Endothelial cell of umbilical vein (primary cell): Measurements from ENCODE around the gene SHROOM2. TPM values are rescaled to one million over a fixed set of nuclear protein-coding genes. Genes with fewer than 3 reads are reported as not detected.

ENCODE experiments used
- BruUV-seq: library from RNA; stranded (reverse); fragments of 400-500 nt; replicated peaks from 2 replicates; lab custom pipeline; 2021; lab: Mats Ljungman, UMichigan
- CTCF ChIA-PET: fragments of 300-600, 350-600 bp; sonication (Branson Sonifier 250); formaldehyde crosslinking; loops from one replicate; lab custom pipeline; 2021; ENCODE audit warnings: antibody characterized with exemption, inconsistent platforms; lab: Charles Lee
- POLR2A ChIA-PET: fragments of 300-600, 350-600 bp; sonication (Branson Sonifier 250); formaldehyde crosslinking; loops from one replicate; lab custom pipeline; 2021; ENCODE audit warnings: antibody characterized with exemption, inconsistent platforms; lab: Charles Lee
- DNase-seq: peaks from one replicate; pipeline ENCODE4 v3.0.0-alpha.2; 2011; ENCODE audit warnings: low read depth, low spot score
- FAIRE-seq: peaks from 2 replicates; lab custom pipeline; 2011; peaks lifted over from hg19 to GRCh38; lab: Jason Lieb, UNC
- H2AFZ ChIP-seq: 2 replicates; pipeline ENCODE4 v1.6.0; 2012; ENCODE audit warnings: low read depth, low read length, control low read depth, inconsistent platforms
- H3K27ac ChIP-seq: 2 replicates; pipeline ENCODE4 v1.5.1; 2011; ENCODE audit warnings: low read depth, mild to moderate bottlenecking, control low read depth, low read length, moderate library complexity; ENCODE audit not compliant: insufficient read depth
- H3K27me3 ChIP-seq, 2 experiments: 2 replicates each; pipeline versions ENCODE4 v1.6.0 to v1.6.1; 2011; ENCODE audit warnings: low read length in 2 of 2, mixed read lengths in 1 of 2; ENCODE audit not compliant: control insufficient read depth in 2 of 2, insufficient read depth in 2 of 2
- H3K36me3 ChIP-seq, 2 experiments: 2 replicates in 1 of 2; 3 replicates in 1 of 2; pipeline ENCODE4 v1.5.1; 2011; ENCODE audit warnings: low read length in 2 of 2, mild to moderate bottlenecking in 1 of 2, moderate library complexity in 1 of 2; ENCODE audit not compliant: control insufficient read depth in 2 of 2, insufficient read depth in 2 of 2; ENCODE audit errors: extremely low read depth in 1 of 2
- H3K4me1 ChIP-seq: 3 replicates; pipeline ENCODE4 v1.5.1; 2011; ENCODE audit warnings: mild to moderate bottlenecking, low read length; ENCODE audit not compliant: control insufficient read depth, insufficient read depth; ENCODE audit errors: extremely low read depth
- H3K4me2 ChIP-seq: 2 replicates; pipeline ENCODE4 v1.6.1; 2011; ENCODE audit warnings: low read length, control low read depth, mixed read lengths; ENCODE audit not compliant: insufficient read depth
- H3K4me3 ChIP-seq, 3 experiments: fragments of 200-600 bp in 1 of 3; sonication (generic), shearing (Covaris generic) in 1 of 3; replicated peaks in 1 of 3; 2 replicates each; pipeline ENCODE4 v1.5.1; 2011 to 2016; ENCODE audit warnings: control low read depth in 3 of 3, low read length in 3 of 3, mild to moderate bottlenecking in 2 of 3, inconsistent platforms in 1 of 3, low read depth in 1 of 3, moderate library complexity in 1 of 3; ENCODE audit not compliant: insufficient read depth in 1 of 3
- H3K79me2 ChIP-seq: 2 replicates; pipeline ENCODE4 v1.6.0; 2012; ENCODE audit warnings: low read length, inconsistent platforms; ENCODE audit not compliant: control insufficient read depth, insufficient read depth
- H3K9ac ChIP-seq: replicated peaks from 2 replicates; pipeline ENCODE3; 2011; ENCODE audit warnings: low read length, control low read depth; ENCODE audit not compliant: insufficient read depth; ENCODE audit errors: extremely low read depth
- H3K9me1 ChIP-seq: replicated peaks from 3 replicates; pipeline ENCODE4 v1.6.0; 2011; ENCODE audit warnings: mild to moderate bottlenecking, low read length; ENCODE audit not compliant: control insufficient read depth, insufficient read depth; ENCODE audit errors: extremely low read depth
- H3K9me3 ChIP-seq: replicated peaks from 2 replicates; pipeline ENCODE4 v1.5.1; 2012; ENCODE audit warnings: low read length, inconsistent platforms; ENCODE audit not compliant: control insufficient read depth, insufficient read depth
- H4K20me1 ChIP-seq: replicated peaks from 2 replicates; pipeline ENCODE3; 2011; ENCODE audit warnings: mild to moderate bottlenecking, low read length; ENCODE audit not compliant: control insufficient read depth, insufficient read depth; ENCODE audit errors: extremely low read depth
- EZH2 ChIP-seq: IDR thresholded peaks from 2 replicates; pipeline ENCODE4 v1.6.1; 2012; ENCODE audit warnings: borderline replicate concordance, low read depth, mild to moderate bottlenecking, moderate library complexity, low read length, inconsistent platforms; ENCODE audit not compliant: severe bottlenecking
- FOS ChIP-seq: IDR thresholded peaks from 2 replicates; pipeline ENCODE4 v1.6.1; 2011; ENCODE audit warnings: mild to moderate bottlenecking, low read length, moderate library complexity, borderline replicate concordance; ENCODE audit not compliant: insufficient read depth
- MAX ChIP-seq: IDR thresholded peaks from 2 replicates; pipeline ENCODE4 v1.6.1; 2011; ENCODE audit not compliant: insufficient read depth, insufficient read length
- MYC ChIP-seq: IDR thresholded peaks from one replicate; pipeline ENCODE4 v1.6.1; 2011; ENCODE audit warnings: mild to moderate bottlenecking, low read depth, low read length
- POLR2A ChIP-seq: IDR thresholded peaks from 2 replicates; pipeline ENCODE4 v1.6.1; 2012; ENCODE audit warnings: low read depth, mild to moderate bottlenecking, control low read depth, low read length
- POLR2AphosphoS5 ChIP-seq: IDR thresholded peaks from 2 replicates; pipeline ENCODE4 v1.6.1; 2012; ENCODE audit warnings: low read depth, mild to moderate bottlenecking, control low read depth, low read length, moderate library complexity; ENCODE audit not compliant: insufficient read depth
- dilution Hi-C: fragments of 300-500 bp; cut with MboI; formaldehyde crosslinking; loops from one replicate; pipeline ENCODE4 v1.15.0; 2019; ENCODE audit warnings: low sequenced_read_pairs; ENCODE audit not compliant: extremely low pct_ligation_motif_present
- intact Hi-C: fragments of 100-400 bp; cut with micrococcal nuclease; formaldehyde crosslinking; loops from one replicate; pipeline ENCODE4 v1.10.0; 2022
- polyA plus RNA-seq, 4 experiments: library from polyadenylated mRNA; depleted of rRNA in 3 of 4; stranded (reverse) in 3 of 4; unstranded in 1 of 4; fragments of >200 nt; gene quantifications; 2 replicates each; pipeline versions ENCODE4 v1.2.1 to v1.2.3, GENCODE V29; 2011 to 2012; ENCODE audit warnings: missing spikeins in 1 of 4
- total RNA-seq: library from RNA; stranded (reverse); gene quantifications from 2 replicates; pipeline ENCODE4 v1.2.3, GENCODE V29; 2021

SHROOM2 gene
- total and polyA plus RNA-seq, 2 donors (not counting 3 experiments of a cell fraction or from before 2014, with no cell fraction given): 3.7 to 11.8 TPM

GRCh38 chrX:9765072-9765736 lies 21.0 kb upstream of the SHROOM2 start:
- BruUV-seq: TSS peak; percentile 13
- no peaks in the 10 kb centered on the region for H4K20me1 ChIP-seq
- no peaks in the 10 kb centered on the region for H3K9me3 ChIP-seq
- TF ChIP-seq MAX: no peak
- TF ChIP-seq MYC: no peak
- no peak for TF ChIP-seq POLR2A
- TF ChIP-seq FOS: no peak
- no peak for TF ChIP-seq EZH2
- TF ChIP-seq POLR2AphosphoS5: no peak
- H3K36me3 ChIP-seq: no peaks in the 10 kb centered on the region
- peak overlapping the region; percentile 37 for H3K9ac ChIP-seq
- no peaks in the 10 kb centered on the region for H3K27me3 ChIP-seq
- peak overlapping the region in 1 of 3 experiments; percentile 31 for H3K4me3 ChIP-seq
- no peaks in the 10 kb centered on the region for H3K79me2 ChIP-seq
- intact Hi-C loops: no loop called here
- H3K9me1 ChIP-seq: no peaks in the 10 kb centered on the region
- FAIRE-seq (no peak), DNase-seq (no peak)
- H3K4me1 ChIP-seq: peaks cover 18% of the 10 kb centered on the region
- dilution Hi-C loops: no loop called here
- ChIA-PET POLR2A (no interaction called here), CTCF (no interaction called here)
- H2AFZ ChIP-seq: peak overlapping the region; percentile 85
- no peak overlapping the region for H3K27ac ChIP-seq
- no peak overlapping the region for H3K4me2 ChIP-seq

- Histone ChIP-seq H3K27ac (no peak within 1 kb of the TSS), H3K4me2 (no peak within 1 kb of the TSS), H3K79me2 (no peaks in the 10 kb centered on the region), H2AFZ (peak within 1 kb of the TSS; percentile 85), H4K20me1 (no peaks in the 10 kb centered on the region), H3K9ac (peak within 1 kb of the TSS; percentile 37), H3K4me1 (peaks cover 21% of the 10 kb centered on the region), H3K27me3 (no peaks in the 10 kb centered on the region), H3K4me3 (peak within 1 kb of the TSS in 1 of 3 experiments; percentile 31), H3K9me1 (no peaks in the 10 kb centered on the region), H3K9me3 (no peaks in the 10 kb centered on the region), H3K36me3 (no peaks in the 10 kb centered on the region)
- no peak for TF ChIP-seq MYC
- intact Hi-C loops: no loop called here
- FAIRE-seq (no peak), DNase-seq (no peak)
- ChIA-PET POLR2A (no interaction called here), CTCF (interaction anchor here (0.6 kb wide), 1 partner anchor 13 kb away, joined by 3 read pairs; no protein-coding TSS in a partner anchor)
- dilution Hi-C loops: no loop called here
- BruUV-seq: no TSS peak
Observed at GRCh38 chrX:9765737-9766097, 20.5 kb upstream of the SHROOM2 start, which contains the start of gene GPR143. GPR143 (minus strand) TSS chrX:9765847; CDS start chrX:9765817, 30 bp downstream.
